GM18909 (cell line): Measurements from ENCODE around the gene TM4SF18.
A peak's percentile ranks its signal among the peaks of the same experiment; 100 is the strongest.
"Not testable (repeated sequence)": the region's sequence is repeated elsewhere in the genome, so short reads cannot be mapped to it uniquely, and the experiment has no call there.

ENCODE experiments used
- ATAC-seq: cut with Tn5 transposase; IDR thresholded peaks from one replicate; pipeline ENCODE4 v1.9.1; 2021; ENCODE audit warnings: mild to moderate bottlenecking; ENCODE audit not compliant: unreplicated experiment, poor library complexity

Gene TM4SF18

GRCh38 chr3:149368674-149369497 is 35.5 kb upstream of the TM4SF18 start:
- no peak for ATAC-seq

- ATAC-seq, result no peak
Observed at GRCh38 chr3:149368201-149368673, 34.8 kb upstream of the TM4SF18 start.

- ATAC-seq, result no peak
Observed at GRCh38 chr3:149366941-149367840, 33.8 kb upstream of the TM4SF18 start.

- ATAC-seq, result no peak
Observed at GRCh38 chr3:149366031-149366430, 32.6 kb upstream of the TM4SF18 start.

- no peak for ATAC-seq
Observed at GRCh38 chr3:149364624-149365023, 31.2 kb upstream of the TM4SF18 start.

- ATAC-seq, result no peak
Observed at GRCh38 chr3:149363053-149363452, 29.6 kb upstream of the TM4SF18 start.

GRCh38 chr3:149362366-149362765 is 28.9 kb upstream of the TM4SF18 start:
- no peak for ATAC-seq

- no peak for ATAC-seq
Observed at GRCh38 chr3:149356630-149357029, 23.2 kb upstream of the TM4SF18 start.

GRCh38 chr3:149356044-149356592 is 22.7 kb upstream of the TM4SF18 start:
- ATAC-seq, result no peak

- no peak for ATAC-seq
Observed at GRCh38 chr3:149353581-149354184, 20.2 kb upstream of the TM4SF18 start.

GRCh38 chr3:149352556-149352955 is 19.1 kb upstream of the TM4SF18 start:
- ATAC-seq, result peak; percentile 87

GRCh38 chr3:149343951-149344350 is 10.5 kb upstream of the TM4SF18 start:
- ATAC-seq, result no peak

GRCh38 chr3:149342413-149343380 is 9.3 kb upstream of the TM4SF18 start:
- ATAC-seq, result no peak

GRCh38 chr3:149340310-149340933 is 7.0 kb upstream of the TM4SF18 start:
- ATAC-seq, result no peak

- ATAC-seq, result no peak
Observed at GRCh38 chr3:149339931-149340309, 6.5 kb upstream of the TM4SF18 start.

GRCh38 chr3:149337486-149337885 is 4.0 kb upstream of the TM4SF18 start:
- not testable (repeated sequence) for ATAC-seq

- ATAC-seq, result no peak
Observed at GRCh38 chr3:149336925-149337324, 3.5 kb upstream of the TM4SF18 start.

GRCh38 chr3:149332771-149333170 is 665 bp downstream of the TM4SF18 start:
- ATAC-seq, result no peak

- no peak for ATAC-seq
Observed at GRCh38 chr3:149332227-149332765, 1.1 kb downstream of the TM4SF18 start.
